SK-N-SH treated with all-trans-retinoic acid at 6 μM for 48 hours (cell line): ENCODE results near the gene PRC1.

ENCODE experiments used
- ATAC-seq: fragments of 200-7000 bp; cut with Tn5 transposase; 3 replicates; pipeline ENCODE4 v1.9.1; 2020; ENCODE audit warnings: mild to moderate bottlenecking, moderate library complexity
- ARNTL ChIP-seq: fragments of 450-650 bp; formaldehyde crosslinking; IDR thresholded peaks from 2 replicates; pipeline ENCODE4 v1.5.0; 2020; ENCODE audit warnings: low read depth, mild to moderate bottlenecking, moderate library complexity, borderline replicate concordance
- BACH2 ChIP-seq: fragments of 250-450 bp; sonication (Bioruptor Pico); IDR thresholded peaks from 2 replicates; pipeline ENCODE4 v1.9.0; 2021; ENCODE audit warnings: mild to moderate bottlenecking, borderline replicate concordance
- CREB5 ChIP-seq: fragments of 250-450 bp; sonication (Bioruptor Pico); IDR thresholded peaks from 2 replicates; pipeline ENCODE4 v1.5.1; 2020; ENCODE audit warnings: low read depth, mild to moderate bottlenecking, moderate library complexity
- CSDC2 ChIP-seq: fragments of 250-450 bp; sonication (Bioruptor Pico); IDR thresholded peaks from 2 replicates; pipeline ENCODE4 v1.5.0; 2020; ENCODE audit warnings: mild to moderate bottlenecking, moderate library complexity
- CSRNP3 ChIP-seq: fragments of 250-450 bp; sonication (Bioruptor Pico); IDR thresholded peaks from 2 replicates; pipeline ENCODE4 v1.5.1; 2021; ENCODE audit warnings: mild to moderate bottlenecking, moderate library complexity
- ESRRG ChIP-seq: fragments of 250-450 bp; sonication (Bioruptor Pico); IDR thresholded peaks from 2 replicates; pipeline ENCODE4 v1.6.1; 2021; ENCODE audit warnings: mild to moderate bottlenecking
- GLIS3 ChIP-seq: fragments of 250-450 bp; sonication (Bioruptor Pico); IDR thresholded peaks from 2 replicates; pipeline ENCODE4 v1.5.0; 2020; ENCODE audit warnings: mild to moderate bottlenecking, moderate library complexity
- ISL1 ChIP-seq: fragments of 250-450 bp; sonication (Bioruptor Pico); IDR thresholded peaks from 2 replicates; pipeline ENCODE4 v2.1.2; 2022; ENCODE audit warnings: mild to moderate bottlenecking, moderate library complexity
- OSR1 ChIP-seq: fragments of 250-450 bp; sonication (Bioruptor Pico); IDR thresholded peaks from 2 replicates; pipeline ENCODE4 v1.8.0; 2022; ENCODE audit warnings: moderate library complexity, mild to moderate bottlenecking, inconsistent platforms
- POU6F1 ChIP-seq: fragments of 250-450 bp; sonication (Bioruptor Pico); IDR thresholded peaks from 2 replicates; pipeline ENCODE4 v1.8.0; 2021; ENCODE audit warnings: low read depth, mild to moderate bottlenecking, moderate library complexity, borderline replicate concordance
- PPARA ChIP-seq: fragments of 250-450 bp; sonication (Bioruptor Pico); IDR thresholded peaks from 2 replicates; pipeline ENCODE4 v1.5.0; 2020; ENCODE audit warnings: mild to moderate bottlenecking, borderline replicate concordance
- RARB ChIP-seq: fragments of 250-450 bp; sonication (Bioruptor Pico); IDR thresholded peaks from 2 replicates; pipeline ENCODE4 v1.8.0; 2021; ENCODE audit warnings: mild to moderate bottlenecking, moderate library complexity
- SNAI2 ChIP-seq: fragments of 250-450 bp; sonication (Bioruptor Pico); IDR thresholded peaks from 2 replicates; pipeline ENCODE4 v1.5.0; 2020; ENCODE audit warnings: mild to moderate bottlenecking, moderate library complexity
- TOX ChIP-seq: fragments of 250-450 bp; sonication (Bioruptor Pico); IDR thresholded peaks from 2 replicates; pipeline ENCODE4 v1.8.0; 2021; ENCODE audit warnings: mild to moderate bottlenecking, moderate library complexity, borderline replicate concordance
- TSHZ2 ChIP-seq: fragments of 250-450 bp; sonication (Bioruptor Pico); IDR thresholded peaks from 2 replicates; pipeline ENCODE4 v1.5.0; 2020; ENCODE audit warnings: mild to moderate bottlenecking, moderate library complexity
- ZFP3 ChIP-seq: fragments of 250-450 bp; sonication (Bioruptor Pico); IDR thresholded peaks from 2 replicates; pipeline ENCODE4 v1.5.0; 2020; ENCODE audit warnings: mild to moderate bottlenecking, moderate library complexity
- ZFP30 ChIP-seq: fragments of 450-650 bp; formaldehyde crosslinking; IDR thresholded peaks from 2 replicates; pipeline ENCODE4 v1.5.0; 2022; ENCODE audit warnings: mild to moderate bottlenecking, moderate library complexity
- ZNF565 ChIP-seq: fragments of 450-650 bp; formaldehyde crosslinking; conservative IDR thresholded peaks from 2 replicates; pipeline ENCODE4 v1.5.0; 2020; ENCODE audit warnings: low read depth, mild to moderate bottlenecking, moderate library complexity
- ZNF70 ChIP-seq: fragments of 450-650 bp; formaldehyde crosslinking; IDR thresholded peaks from 2 replicates; pipeline ENCODE4 v1.5.0; 2020; ENCODE audit warnings: mild to moderate bottlenecking, moderate library complexity
- ZNF8 ChIP-seq: fragments of 450-650 bp; formaldehyde crosslinking; IDR thresholded peaks from 2 replicates; pipeline ENCODE4 v1.5.0; 2020; ENCODE audit warnings: mild to moderate bottlenecking, moderate library complexity

Gene PRC1

GRCh38 chr15:91022075-91022831, 27.9 kb upstream of the PRC1 start, which contains the start of gene VPS33B:
TSS of gene VPS33B (minus strand) at chr15:91022594. CDS start at chr15:91022249, 345 bp downstream.
- TF ChIP-seq GLIS3 (CRISPR knock-in tag) = no peak
- no peak for TF ChIP-seq CSDC2 (CRISPR knock-in tag)
- TF ChIP-seq RARB = no peak
- no peak for TF ChIP-seq ZFP3 (CRISPR knock-in tag)
- TF ChIP-seq SNAI2 (CRISPR knock-in tag) = no peak
- TF ChIP-seq ESRRG (CRISPR knock-in tag) = no peak
- no peak for TF ChIP-seq BACH2 (CRISPR knock-in tag)
- no peak for TF ChIP-seq ISL1 (CRISPR knock-in tag)
- no peak for TF ChIP-seq OSR1 (CRISPR knock-in tag)
- TF ChIP-seq TSHZ2 (CRISPR knock-in tag) = no peak
- TF ChIP-seq TOX (CRISPR knock-in tag) = no peak
- TF ChIP-seq ARNTL (CRISPR knock-in tag) = no peak
- no peak for TF ChIP-seq CREB5 (CRISPR knock-in tag)
- no peak for TF ChIP-seq PPARA (CRISPR knock-in tag)
- ATAC-seq = peak; percentile 93

GRCh38 chr15:91021516-91022074, 27.3 kb upstream of the PRC1 start:
- peak; percentile 42 for ATAC-seq
- TF ChIP-seq CSRNP3 (CRISPR knock-in tag) (no peak), ISL1 (CRISPR knock-in tag) (peak; percentile 34; the same call in 1 of the 2 replicates)

- ATAC-seq = no peak
- TF ChIP-seq ZNF70 (CRISPR knock-in tag) = no peak
- TF ChIP-seq ARNTL (CRISPR knock-in tag) = no peak
- TF ChIP-seq TOX (CRISPR knock-in tag) = no peak
- TF ChIP-seq ZNF565 = no peak
- no peak for TF ChIP-seq ZFP3 (CRISPR knock-in tag)
- no peak for TF ChIP-seq SNAI2 (CRISPR knock-in tag)
- TF ChIP-seq ESRRG (CRISPR knock-in tag) = no peak
- no peak for TF ChIP-seq GLIS3 (CRISPR knock-in tag)
- TF ChIP-seq POU6F1 = no peak
- no peak for TF ChIP-seq TSHZ2 (CRISPR knock-in tag)
- no peak for TF ChIP-seq ZFP30 (CRISPR knock-in tag)
- no peak for TF ChIP-seq ZNF8 (CRISPR knock-in tag)
- no peak for TF ChIP-seq CREB5 (CRISPR knock-in tag)
Observed at GRCh38 chr15:91018158-91018557, 23.8 kb upstream of the PRC1 start.
